ENCODE data around the gene EPHA8.

EPHA8 gene

DNA sequence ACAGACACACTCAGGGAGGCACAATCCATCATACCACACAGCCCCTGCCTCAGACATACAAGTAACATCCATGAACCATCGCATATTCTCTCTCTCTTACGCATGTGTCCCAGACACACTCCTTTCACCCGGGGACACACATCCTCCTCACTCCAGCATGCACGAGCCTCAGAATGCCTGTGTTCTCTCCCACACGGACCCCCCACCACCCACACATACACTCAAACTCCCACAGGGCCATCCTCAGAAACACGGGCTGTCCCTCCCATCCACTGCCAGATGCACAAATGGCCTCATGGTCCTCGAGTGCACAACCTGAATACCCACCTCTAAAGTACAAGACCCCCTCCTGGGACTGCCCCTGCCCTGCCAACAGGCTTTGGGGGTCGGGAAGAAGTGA, 78.0 kb downstream of the EPHA8 start:
- in situ Hi-C loops (cut with HindIII; ENCODE audit: low sequenced_read_pairs), result no loop called here
- TF ChIP-seq, protein P1, sequence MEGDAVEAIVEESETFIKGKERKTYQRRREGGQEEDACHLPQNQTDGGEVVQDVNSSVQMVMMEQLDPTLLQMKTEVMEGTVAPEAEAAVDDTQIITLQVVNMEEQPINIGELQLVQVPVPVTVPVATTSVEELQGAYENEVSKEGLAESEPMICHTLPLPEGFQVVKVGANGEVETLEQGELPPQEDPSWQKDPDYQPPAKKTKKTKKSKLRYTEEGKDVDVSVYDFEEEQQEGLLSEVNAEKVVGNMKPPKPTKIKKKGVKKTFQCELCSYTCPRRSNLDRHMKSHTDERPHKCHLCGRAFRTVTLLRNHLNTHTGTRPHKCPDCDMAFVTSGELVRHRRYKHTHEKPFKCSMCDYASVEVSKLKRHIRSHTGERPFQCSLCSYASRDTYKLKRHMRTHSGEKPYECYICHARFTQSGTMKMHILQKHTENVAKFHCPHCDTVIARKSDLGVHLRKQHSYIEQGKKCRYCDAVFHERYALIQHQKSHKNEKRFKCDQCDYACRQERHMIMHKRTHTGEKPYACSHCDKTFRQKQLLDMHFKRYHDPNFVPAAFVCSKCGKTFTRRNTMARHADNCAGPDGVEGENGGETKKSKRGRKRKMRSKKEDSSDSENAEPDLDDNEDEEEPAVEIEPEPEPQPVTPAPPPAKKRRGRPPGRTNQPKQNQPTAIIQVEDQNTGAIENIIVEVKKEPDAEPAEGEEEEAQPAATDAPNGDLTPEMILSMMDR (IDR thresholded peaks at IDR 0.05; ENCODE audit: low read depth, low read length), result no peak
- H3K4me3 ChIP-seq (ENCODE audit: low read depth, low read length), result no peak overlapping the region
- no peak for DNase-seq (ENCODE audit: low read depth, low spot score)

- H3K4me3 ChIP-seq (ENCODE audit: low read depth, low read length), result no peak overlapping the region
- in situ Hi-C loops (cut with HindIII; ENCODE audit: low sequenced_read_pairs), result no loop called here
- peak; percentile 24 for DNase-seq (ENCODE audit: low read depth, low spot score)
- TF ChIP-seq, protein P1 (IDR thresholded peaks at IDR 0.05; ENCODE audit: low read depth, low read length), result peak; percentile 90
These were observed 78.8 kb downstream of the EPHA8 start for GRCh38 chr1:22641906-22642636.

GRCh38 chr1:22643381-22643780, 80.1 kb downstream of the EPHA8 start, which contains the start of gene C1QC:
Gene C1QC, plus strand, starts transcription at chr1:22643633. Its CDS starts 391 bp downstream, at chr1:22644024.
- in situ Hi-C loops (cut with HindIII; ENCODE audit: low sequenced_read_pairs), result no loop called here
- TF ChIP-seq, protein P1 (IDR thresholded peaks at IDR 0.05; ENCODE audit: low read depth, low read length), result no peak
- no peak for DNase-seq (ENCODE audit: low read depth, low spot score)
- H3K4me3 ChIP-seq (ENCODE audit: low read depth, low read length), result no peak within 1 kb of the TSS

DNA sequence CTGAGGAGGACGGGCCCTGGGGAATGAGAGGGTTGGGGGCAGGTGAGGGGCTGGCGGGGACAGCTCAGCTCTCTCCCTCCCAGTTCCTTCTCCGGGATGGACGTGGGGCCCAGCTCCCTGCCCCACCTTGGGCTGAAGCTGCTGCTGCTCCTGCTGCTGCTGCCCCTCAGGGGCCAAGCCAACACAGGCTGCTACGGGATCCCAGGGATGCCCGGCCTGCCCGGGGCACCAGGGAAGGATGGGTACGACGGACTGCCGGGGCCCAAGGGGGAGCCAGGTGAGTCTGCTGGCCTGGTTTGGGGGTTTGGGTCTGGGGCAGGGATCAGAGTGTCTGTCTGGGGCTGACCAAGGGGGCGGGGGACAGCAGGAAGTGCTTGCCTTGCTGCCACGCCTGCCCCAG, 80.6 kb downstream of the EPHA8 start:
- DNase-seq (ENCODE audit: low read depth, low spot score), result no peak
- TF ChIP-seq, protein P1 (IDR thresholded peaks at IDR 0.05; ENCODE audit: low read depth, low read length), result no peak
- in situ Hi-C loops (cut with HindIII; ENCODE audit: low sequenced_read_pairs), result no loop called here

GRCh38 chr1:22645931-22646330, 82.6 kb downstream of the EPHA8 start:
- DNase-seq (ENCODE audit: low read depth, low spot score), result no peak
- TF ChIP-seq, protein P1 (IDR thresholded peaks at IDR 0.05; ENCODE audit: low read depth, low read length), result no peak
- no peak overlapping the region for H3K4me3 ChIP-seq (ENCODE audit: low read depth, low read length)
- in situ Hi-C loops (cut with HindIII; ENCODE audit: low sequenced_read_pairs), result no loop called here

More for the DNA sequence above, 80.6 kb downstream of the EPHA8 start:
- no peak overlapping the region for H3K4me3 ChIP-seq (ENCODE audit: low read depth, low read length)

DNA sequence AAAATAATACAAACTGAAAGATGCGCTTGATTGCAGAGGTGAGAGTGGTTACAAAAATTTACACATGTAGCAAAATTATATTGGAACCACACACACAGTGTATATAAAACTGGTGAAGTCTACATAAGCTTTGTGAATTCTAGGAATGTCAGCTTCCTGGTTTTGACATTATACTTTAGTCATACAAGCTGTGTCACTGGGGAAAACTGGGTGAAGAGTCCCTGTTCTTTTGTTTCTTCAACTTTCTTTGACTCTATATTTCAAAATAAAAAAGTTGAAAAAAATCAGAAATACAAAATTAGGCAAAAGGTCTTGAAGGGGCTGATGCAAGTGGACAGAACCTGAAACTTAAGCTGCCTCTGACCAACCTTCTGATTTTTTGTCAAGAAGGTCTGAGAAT, 83.1 kb downstream of the EPHA8 start:
- no peak overlapping the region for H3K4me3 ChIP-seq (ENCODE audit: low read depth, low read length)
- in situ Hi-C loops (cut with HindIII; ENCODE audit: low sequenced_read_pairs), result no loop called here
- DNase-seq (ENCODE audit: low read depth, low spot score), result no peak
- TF ChIP-seq, protein P1 (IDR thresholded peaks at IDR 0.05; ENCODE audit: low read depth, low read length), result no peak

All from astrocyte of the spinal cord (primary cell).